Suprapubic skin (tissue), 4 donors: Measurements from ENCODE around the gene RNF145.

Experiments
- EP300 ChIP-seq: sonication (generic); formaldehyde crosslinking; IDR thresholded peaks from one replicate; pipeline ENCODE4 v1.6.1; 2017; ENCODE audit warnings: antibody characterized with exemption
- POLR2A ChIP-seq, 2 donors: fragments of 450-650 bp; IDR thresholded peaks; one replicate each; pipeline ENCODE4 v1.6.1; 2017; ENCODE audit warnings: antibody characterized with exemption in 2 of 2, mild to moderate bottlenecking in 2 of 2, moderate library complexity in 2 of 2
- POLR2AphosphoS5 ChIP-seq, 3 donors: sonication (generic); formaldehyde crosslinking; IDR thresholded peaks; one replicate each; pipeline ENCODE4 v1.6.1; 2017; ENCODE audit warnings: antibody characterized with exemption in 3 of 3
- TF ChIP-seq, protein P1 (sequence below), 2 donors: fragments of 200-600 bp in 1 of 2; fragments of 450-650 bp in 1 of 2; sonication (generic) in 1 of 2; IDR thresholded peaks; one replicate each; pipeline ENCODE4 v1.5.1; 2016 to 2019; ENCODE audit warnings: antibody characterized with exemption in 2 of 2, mild to moderate bottlenecking in 1 of 2, moderate library complexity in 1 of 2

- TF ChIP-seq POLR2A (IDR thresholded peaks at IDR 0.05) (no peak), POLR2AphosphoS5 (IDR thresholded peaks at IDR 0.05) (no peak), EP300 (no peak)
- TF ChIP-seq, protein P1, sequence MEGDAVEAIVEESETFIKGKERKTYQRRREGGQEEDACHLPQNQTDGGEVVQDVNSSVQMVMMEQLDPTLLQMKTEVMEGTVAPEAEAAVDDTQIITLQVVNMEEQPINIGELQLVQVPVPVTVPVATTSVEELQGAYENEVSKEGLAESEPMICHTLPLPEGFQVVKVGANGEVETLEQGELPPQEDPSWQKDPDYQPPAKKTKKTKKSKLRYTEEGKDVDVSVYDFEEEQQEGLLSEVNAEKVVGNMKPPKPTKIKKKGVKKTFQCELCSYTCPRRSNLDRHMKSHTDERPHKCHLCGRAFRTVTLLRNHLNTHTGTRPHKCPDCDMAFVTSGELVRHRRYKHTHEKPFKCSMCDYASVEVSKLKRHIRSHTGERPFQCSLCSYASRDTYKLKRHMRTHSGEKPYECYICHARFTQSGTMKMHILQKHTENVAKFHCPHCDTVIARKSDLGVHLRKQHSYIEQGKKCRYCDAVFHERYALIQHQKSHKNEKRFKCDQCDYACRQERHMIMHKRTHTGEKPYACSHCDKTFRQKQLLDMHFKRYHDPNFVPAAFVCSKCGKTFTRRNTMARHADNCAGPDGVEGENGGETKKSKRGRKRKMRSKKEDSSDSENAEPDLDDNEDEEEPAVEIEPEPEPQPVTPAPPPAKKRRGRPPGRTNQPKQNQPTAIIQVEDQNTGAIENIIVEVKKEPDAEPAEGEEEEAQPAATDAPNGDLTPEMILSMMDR (IDR thresholded peaks at IDR 0.05) = no peak
Measured at GRCh38 chr5:159132429-159133040, 76.8 kb downstream of the RNF145 start.
